ENCODE results near the gene RHBDL3. TPM values are rescaled to one million over a fixed set of nuclear protein-coding genes. Genes with fewer than 3 reads are reported as not detected.

Gene RHBDL3
- total RNA-seq, 4 donors from 2014 or later = 0.52 to 2.2 (median 1.5) TPM

GRCh38 chr17:32235588-32235987, 30.0 kb upstream of the RHBDL3 start:
- TF ChIP-seq, protein P1, sequence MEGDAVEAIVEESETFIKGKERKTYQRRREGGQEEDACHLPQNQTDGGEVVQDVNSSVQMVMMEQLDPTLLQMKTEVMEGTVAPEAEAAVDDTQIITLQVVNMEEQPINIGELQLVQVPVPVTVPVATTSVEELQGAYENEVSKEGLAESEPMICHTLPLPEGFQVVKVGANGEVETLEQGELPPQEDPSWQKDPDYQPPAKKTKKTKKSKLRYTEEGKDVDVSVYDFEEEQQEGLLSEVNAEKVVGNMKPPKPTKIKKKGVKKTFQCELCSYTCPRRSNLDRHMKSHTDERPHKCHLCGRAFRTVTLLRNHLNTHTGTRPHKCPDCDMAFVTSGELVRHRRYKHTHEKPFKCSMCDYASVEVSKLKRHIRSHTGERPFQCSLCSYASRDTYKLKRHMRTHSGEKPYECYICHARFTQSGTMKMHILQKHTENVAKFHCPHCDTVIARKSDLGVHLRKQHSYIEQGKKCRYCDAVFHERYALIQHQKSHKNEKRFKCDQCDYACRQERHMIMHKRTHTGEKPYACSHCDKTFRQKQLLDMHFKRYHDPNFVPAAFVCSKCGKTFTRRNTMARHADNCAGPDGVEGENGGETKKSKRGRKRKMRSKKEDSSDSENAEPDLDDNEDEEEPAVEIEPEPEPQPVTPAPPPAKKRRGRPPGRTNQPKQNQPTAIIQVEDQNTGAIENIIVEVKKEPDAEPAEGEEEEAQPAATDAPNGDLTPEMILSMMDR (IDR thresholded peaks at IDR 0.05) = no peak
- no peak for TF ChIP-seq POLR2A (IDR thresholded peaks at IDR 0.05)
- no peak for TF ChIP-seq EP300 (IDR thresholded peaks at IDR 0.05)
- no peak for TF ChIP-seq POLR2AphosphoS5 (IDR thresholded peaks at IDR 0.05)
- Histone ChIP-seq H3K27ac (no peak overlapping the region), H3K27me3 (no peaks in the 10 kb centered on the region), H3K9me3 (no peaks in the 10 kb centered on the region), H3K4me1 (no peaks in the 10 kb centered on the region), H3K4me3 (no peak overlapping the region), H3K36me3 (no peaks in the 10 kb centered on the region)
- WGBS, 2 donors (ENCODE audit: low coverage in 1 of 2) = 88 to 100% methylated on average over 1 to 2 of the region's 2 CpGs
- ATAC-seq = no peak

DNA sequence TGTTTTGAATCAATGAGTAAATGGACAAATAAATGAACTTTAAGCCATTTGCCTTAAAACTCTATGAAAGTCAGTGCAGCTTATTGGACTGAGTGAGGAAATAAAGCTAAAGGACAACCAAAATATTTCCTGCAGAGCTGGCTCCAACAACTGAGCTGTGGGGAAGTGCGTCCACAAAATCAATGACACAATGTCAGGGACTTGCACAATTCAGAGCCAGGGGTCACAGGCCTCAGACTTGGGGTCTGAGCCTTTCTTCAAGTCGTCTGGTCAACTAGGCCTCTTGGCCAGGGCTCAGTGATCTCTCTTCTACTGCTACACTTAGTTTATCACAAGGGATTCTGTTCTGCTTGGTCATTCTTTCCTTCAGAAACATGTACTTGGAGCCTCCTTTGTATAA, 26.2 kb upstream of the RHBDL3 start:
- H3K36me3 ChIP-seq = no peaks in the 10 kb centered on the region
- TF ChIP-seq POLR2A (IDR thresholded peaks at IDR 0.05) (no peak), POLR2AphosphoS5 (IDR thresholded peaks at IDR 0.05) (no peak), EP300 (IDR thresholded peaks at IDR 0.05) (no peak)
- TF ChIP-seq, protein P1 (IDR thresholded peaks at IDR 0.05) = no peak
- H3K27ac ChIP-seq = no peak overlapping the region
- H3K27me3 ChIP-seq = no peaks in the 10 kb centered on the region
- peaks cover 0 to 13% (median 0%) of the 10 kb centered on the region in 3 donors for H3K4me1 ChIP-seq
- 38 to 90% methylated on average over 1 to 2 of the region's 2 CpGs for WGBS, 2 donors (ENCODE audit: low coverage in 1 of 2)
- no peak overlapping the region for H3K4me3 ChIP-seq
- ATAC-seq = no peak
- H3K9me3 ChIP-seq = no peaks in the 10 kb centered on the region

GRCh38 chr17:32240750-32241149, 24.9 kb upstream of the RHBDL3 start:
- 27 to 67% methylated on average over 2 to 6 of the region's 8 CpGs for WGBS, 2 donors (ENCODE audit: low coverage in 1 of 2)
- Histone ChIP-seq H3K27ac (no peak overlapping the region), H3K4me1 (peaks cover 0 to 13% (median 0%) of the 10 kb centered on the region in 3 donors), H3K27me3 (no peaks in the 10 kb centered on the region), H3K36me3 (no peaks in the 10 kb centered on the region), H3K4me3 (no peak overlapping the region), H3K9me3 (no peaks in the 10 kb centered on the region)
- TF ChIP-seq POLR2A (IDR thresholded peaks at IDR 0.05) (no peak), EP300 (IDR thresholded peaks at IDR 0.05) (no peak), POLR2AphosphoS5 (IDR thresholded peaks at IDR 0.05) (no peak)
- TF ChIP-seq, protein P1 (IDR thresholded peaks at IDR 0.05) = no peak
- no peak for ATAC-seq

DNA sequence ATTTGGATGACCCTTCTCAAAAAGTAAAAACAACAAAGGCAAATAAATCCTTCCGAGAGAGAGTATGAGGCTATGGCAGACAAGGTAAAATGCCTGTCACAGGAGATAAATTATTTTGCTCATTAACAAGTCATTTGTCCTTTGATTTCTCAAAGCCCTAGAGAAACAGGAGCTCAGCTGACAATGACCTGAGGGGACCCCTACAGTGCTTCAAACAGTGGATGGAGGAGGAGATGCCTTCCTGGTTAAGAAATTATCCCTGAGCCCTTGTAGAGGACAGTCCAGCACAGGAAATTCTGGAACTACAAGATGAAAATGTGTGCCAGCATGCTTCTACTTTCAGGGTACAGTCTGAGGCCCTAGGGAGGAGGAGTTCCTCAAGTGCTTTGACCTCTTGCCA, 24.0 kb upstream of the RHBDL3 start:
- TF ChIP-seq POLR2A (IDR thresholded peaks at IDR 0.05) (no peak), POLR2AphosphoS5 (IDR thresholded peaks at IDR 0.05) (no peak), EP300 (IDR thresholded peaks at IDR 0.05) (no peak)
- TF ChIP-seq, protein P1 (IDR thresholded peaks at IDR 0.05) = no peak
- peaks cover 0 to 13% (median 0%) of the 10 kb centered on the region in 3 donors for H3K4me1 ChIP-seq
- no peaks in the 10 kb centered on the region for H3K9me3 ChIP-seq
- WGBS, 2 donors (ENCODE audit: low coverage in 1 of 2) = 13 to 89% methylated on average over 1 of the region's 1 CpG
- H3K27me3 ChIP-seq = no peaks in the 10 kb centered on the region
- H3K36me3 ChIP-seq = no peaks in the 10 kb centered on the region
- no peak for ATAC-seq
- H3K27ac ChIP-seq = no peak overlapping the region
- H3K4me3 ChIP-seq = no peak overlapping the region

GRCh38 chr17:32249475-32249874, 16.2 kb upstream of the RHBDL3 start:
- no peaks in the 10 kb centered on the region for H3K9me3 ChIP-seq
- WGBS, 2 donors (ENCODE audit: low coverage in 1 of 2) = 80 to 95% methylated on average over 3 of the region's 3 CpGs
- no peaks in the 10 kb centered on the region for H3K27me3 ChIP-seq
- H3K36me3 ChIP-seq = no peaks in the 10 kb centered on the region
- no peak for ATAC-seq
- no peak overlapping the region for H3K4me3 ChIP-seq
- no peak overlapping the region for H3K27ac ChIP-seq
- H3K4me1 ChIP-seq = no peaks in the 10 kb centered on the region
- no peak for TF ChIP-seq POLR2AphosphoS5 (IDR thresholded peaks at IDR 0.05)
- no peak for TF ChIP-seq EP300 (IDR thresholded peaks at IDR 0.05)
